ENCODE data around the gene TSSC4.

TSSC4 gene

GRCh38 chr11:2415601-2416380 is 15.2 kb downstream of the TSSC4 start:
- TF ChIP-seq TAF1 (IDR thresholded peaks at IDR 0.05; ENCODE audit: borderline replicate concordance, insufficient read depth, low read length) (no peak), POLR2AphosphoS5 (IDR thresholded peaks at IDR 0.05; ENCODE audit: low read depth, low read length) (no peak)

- no peak for TF ChIP-seq FOXP2 (optimal IDR thresholded peaks at IDR 0.05; ENCODE audit: borderline replicate concordance, extremely low read depth, extremely low read length, insufficient read depth)
These were observed 16.2 kb downstream of the TSSC4 start for GRCh38 chr11:2416765-2417164.

GRCh38 chr11:2417856-2418692 is 17.5 kb downstream of the TSSC4 start:
- TF ChIP-seq REST (IDR thresholded peaks at IDR 0.05; ENCODE audit: insufficient read depth in 1 of 2, low read depth in 2 of 2, low read length in 2 of 2) (no peak), FOXP2 (optimal IDR thresholded peaks at IDR 0.05; ENCODE audit: borderline replicate concordance, extremely low read depth, extremely low read length, insufficient read depth) (no peak), SIN3A (IDR thresholded peaks at IDR 0.05; ENCODE audit: borderline replicate concordance, insufficient read depth, low read length) (no peak), POLR2AphosphoS5 (IDR thresholded peaks at IDR 0.05; ENCODE audit: low read depth, low read length) (no peak), TAF1 (IDR thresholded peaks at IDR 0.05; ENCODE audit: borderline replicate concordance, insufficient read depth, low read length) (no peak)

GRCh38 chr11:2418693-2419360 is 18.3 kb downstream of the TSSC4 start:
- TF ChIP-seq POLR2AphosphoS5 (IDR thresholded peaks at IDR 0.05; ENCODE audit: low read depth, low read length) (no peak), REST (IDR thresholded peaks at IDR 0.05; ENCODE audit: insufficient read depth in 1 of 2, low read depth in 2 of 2, low read length in 2 of 2) (no peak), FOXP2 (optimal IDR thresholded peaks at IDR 0.05; ENCODE audit: borderline replicate concordance, extremely low read depth, extremely low read length, insufficient read depth) (no peak), SIN3A (IDR thresholded peaks at IDR 0.05; ENCODE audit: borderline replicate concordance, insufficient read depth, low read length) (no peak), TAF1 (IDR thresholded peaks at IDR 0.05; ENCODE audit: borderline replicate concordance, insufficient read depth, low read length) (no peak)

GRCh38 chr11:2419638-2420501 is 19.3 kb downstream of the TSSC4 start:
- TF ChIP-seq REST (IDR thresholded peaks at IDR 0.05; ENCODE audit: insufficient read depth in 1 of 2, low read depth in 2 of 2, low read length in 2 of 2) (no peak), FOXP2 (optimal IDR thresholded peaks at IDR 0.05; ENCODE audit: borderline replicate concordance, extremely low read depth, extremely low read length, insufficient read depth) (no peak), TAF1 (IDR thresholded peaks at IDR 0.05; ENCODE audit: borderline replicate concordance, insufficient read depth, low read length) (no peak), SIN3A (IDR thresholded peaks at IDR 0.05; ENCODE audit: borderline replicate concordance, insufficient read depth, low read length) (no peak)
